GM21825 (cell line): ENCODE results near the gene EIF2B1.

Experiments
- ATAC-seq: cut with Tn5 transposase; IDR thresholded peaks from one replicate; pipeline ENCODE4 v1.9.1; 2021; ENCODE audit warnings: mild to moderate bottlenecking, moderate library complexity; ENCODE audit not compliant: unreplicated experiment

Gene EIF2B1

GRCh38 chr12:123633379-123634141 lies at the start of gene EIF2B1, which contains the start of gene GTF2H3:
EIF2B1 (minus strand) TSS chr12:123633686; CDS start chr12:123633557, 129 bp downstream.
GTF2H3 (plus strand) TSS chr12:123633829; CDS start chr12:123633860, 31 bp downstream.
- peak; percentile 94 for ATAC-seq

GRCh38 chr12:123681605-123682004 lies 48.1 kb upstream of the EIF2B1 start:
- ATAC-seq = no peak

GRCh38 chr12:123678981-123679380 lies 45.5 kb upstream of the EIF2B1 start:
- ATAC-seq = no peak

- no peak for ATAC-seq
These were observed 43.3 kb upstream of the EIF2B1 start for GRCh38 chr12:123676616-123677320.

GRCh38 chr12:123675436-123675835 lies 42.0 kb upstream of the EIF2B1 start:
- no peak for ATAC-seq

- no peak for ATAC-seq
These were observed 38.4 kb upstream of the EIF2B1 start for GRCh38 chr12:123671876-123672275.

- ATAC-seq = peak; percentile 97
These were observed 37.6 kb upstream of the EIF2B1 start, which contains the start of gene TCTN2 for GRCh38 chr12:123670882-123671728. TCTN2 (plus strand) TSS chr12:123671113; CDS start chr12:123671241, 128 bp downstream.

GRCh38 chr12:123667771-123668170 lies 34.3 kb upstream of the EIF2B1 start:
- ATAC-seq = no peak

- no peak for ATAC-seq
These were observed 26.7 kb upstream of the EIF2B1 start for GRCh38 chr12:123659996-123660727.

GRCh38 chr12:123657211-123657610 lies 23.7 kb upstream of the EIF2B1 start:
- ATAC-seq = no peak

- ATAC-seq = no peak
These were observed 22.9 kb upstream of the EIF2B1 start for GRCh38 chr12:123656392-123656791.

GRCh38 chr12:123655420-123655819 lies 21.9 kb upstream of the EIF2B1 start:
- ATAC-seq = peak; percentile 89

- no peak for ATAC-seq
These were observed 20.7 kb upstream of the EIF2B1 start for GRCh38 chr12:123654129-123654701.

- no peak for ATAC-seq
These were observed 14.9 kb upstream of the EIF2B1 start for GRCh38 chr12:123648401-123648800.

- no peak for ATAC-seq
These were observed 12.4 kb upstream of the EIF2B1 start for GRCh38 chr12:123645878-123646277.

GRCh38 chr12:123645380-123645779 lies 11.9 kb upstream of the EIF2B1 start:
- ATAC-seq = no peak

- ATAC-seq = no peak
These were observed 10.4 kb upstream of the EIF2B1 start for GRCh38 chr12:123643911-123644310.

- ATAC-seq = no peak
These were observed 666 bp upstream of the EIF2B1 start for GRCh38 chr12:123634142-123634561.

GRCh38 chr12:123621619-123622530 lies 11.6 kb downstream of the EIF2B1 start:
- no peak for ATAC-seq
